ENCODE measurements around the gene BCL11A.

BCL11A gene

GRCh38 chr2:60487174-60487573 is 66.3 kb downstream of the BCL11A start:
- no peak for DNase-seq (ENCODE audit: extremely low read depth, low read depth)
- no peak for TF ChIP-seq CTCF (IDR thresholded peaks at IDR 0.05; ENCODE audit: low read depth, low read length, missing control alignments)
- no peak overlapping the region for H3K4me3 ChIP-seq (replicated peaks; ENCODE audit: low read depth, low read length)

- H3K4me3 ChIP-seq (replicated peaks; ENCODE audit: low read depth, low read length), result no peak overlapping the region
- no peak for TF ChIP-seq CTCF (IDR thresholded peaks at IDR 0.05; ENCODE audit: low read depth, low read length, missing control alignments)
- no peak for DNase-seq (ENCODE audit: extremely low read depth, low read depth)
Observed at GRCh38 chr2:60486551-60486950, 66.9 kb downstream of the BCL11A start.

- TF ChIP-seq CTCF (IDR thresholded peaks at IDR 0.05; ENCODE audit: low read depth, low read length, missing control alignments), result no peak
- no peak overlapping the region for H3K4me3 ChIP-seq (replicated peaks; ENCODE audit: low read depth, low read length)
- DNase-seq (ENCODE audit: extremely low read depth, low read depth), result no peak
Observed at GRCh38 chr2:60486067-60486466, 67.4 kb downstream of the BCL11A start.

GRCh38 chr2:60485550-60485949 is 67.9 kb downstream of the BCL11A start:
- TF ChIP-seq CTCF (IDR thresholded peaks at IDR 0.05; ENCODE audit: low read depth, low read length, missing control alignments), result no peak

GRCh38 chr2:60485055-60485454 is 68.4 kb downstream of the BCL11A start:
- DNase-seq (ENCODE audit: extremely low read depth, low read depth), result no peak
- no peak for TF ChIP-seq CTCF (IDR thresholded peaks at IDR 0.05; ENCODE audit: low read depth, low read length, missing control alignments)
- H3K4me3 ChIP-seq (replicated peaks; ENCODE audit: low read depth, low read length), result no peak overlapping the region

More at GRCh38 chr2:60485550-60485949, 67.9 kb downstream of the BCL11A start:
- no peak for DNase-seq (ENCODE audit: extremely low read depth, low read depth)
- no peak overlapping the region for H3K4me3 ChIP-seq (replicated peaks; ENCODE audit: low read depth, low read length)

GRCh38 chr2:60484133-60484645 is 69.3 kb downstream of the BCL11A start:
- H3K4me3 ChIP-seq (replicated peaks; ENCODE audit: low read depth, low read length), result no peak overlapping the region
- TF ChIP-seq CTCF (IDR thresholded peaks at IDR 0.05; ENCODE audit: low read depth, low read length, missing control alignments), result no peak
- DNase-seq (ENCODE audit: extremely low read depth, low read depth), result no peak

- H3K4me3 ChIP-seq (replicated peaks; ENCODE audit: low read depth, low read length), result no peak overlapping the region
- no peak for TF ChIP-seq CTCF (IDR thresholded peaks at IDR 0.05; ENCODE audit: low read depth, low read length, missing control alignments)
- no peak for DNase-seq (ENCODE audit: extremely low read depth, low read depth)
Observed at GRCh38 chr2:60483401-60483800, 70.1 kb downstream of the BCL11A start.
